Measurements from ENCODE around the gene PAWR. TPM values are rescaled to one million over a fixed set of nuclear protein-coding genes. Genes with fewer than 3 reads are reported as not detected.

Gene PAWR
- total RNA-seq, 4 donors from 2014 or later, result 44.3 to 67.3 (median 48.5) TPM

DNA sequence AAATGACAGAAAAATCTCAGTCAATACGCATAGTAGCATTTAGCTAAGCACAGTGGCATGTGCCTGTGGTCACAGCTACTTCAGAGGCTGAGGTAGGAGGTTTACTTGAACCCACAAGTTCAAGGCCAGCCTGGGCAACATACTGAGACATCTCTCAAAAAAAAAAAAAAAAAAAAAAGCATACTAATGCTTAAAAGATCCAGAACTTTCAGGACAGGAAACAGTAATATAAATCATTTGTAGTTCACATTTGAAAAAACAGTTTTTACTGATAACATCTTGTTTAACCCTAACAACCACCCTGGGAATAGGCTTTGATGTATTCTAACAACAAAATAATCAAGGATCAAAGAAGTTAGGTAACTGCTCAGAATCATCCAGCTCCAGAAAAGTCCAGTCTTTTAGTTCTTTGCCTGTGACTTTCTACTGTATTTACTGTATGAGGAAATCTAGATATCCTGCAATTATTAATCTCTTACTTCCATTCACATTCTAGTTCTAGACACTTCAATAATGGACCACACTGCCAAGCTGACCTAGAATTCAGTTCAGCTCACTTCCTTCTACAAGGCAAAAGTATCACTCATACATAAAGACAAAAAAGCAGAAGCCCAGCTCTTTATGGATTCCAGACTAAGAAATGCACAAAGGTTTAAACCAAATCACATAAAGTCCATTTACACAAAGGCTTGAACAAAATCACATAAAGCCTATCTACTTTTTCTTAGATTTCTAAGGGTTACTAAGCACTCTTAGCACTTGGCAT, 28.5 kb downstream of the PAWR start:
- intact Hi-C loops (cut with DNase I), result no loop called here
- H3K27me3 ChIP-seq, result no peaks in the 10 kb centered on the region
- H3K4me1 ChIP-seq, result peaks cover 0 to 9% (median 4%) of the 10 kb centered on the region in 3 donors
- DNase-seq, result no peak
- TF ChIP-seq, protein P1, sequence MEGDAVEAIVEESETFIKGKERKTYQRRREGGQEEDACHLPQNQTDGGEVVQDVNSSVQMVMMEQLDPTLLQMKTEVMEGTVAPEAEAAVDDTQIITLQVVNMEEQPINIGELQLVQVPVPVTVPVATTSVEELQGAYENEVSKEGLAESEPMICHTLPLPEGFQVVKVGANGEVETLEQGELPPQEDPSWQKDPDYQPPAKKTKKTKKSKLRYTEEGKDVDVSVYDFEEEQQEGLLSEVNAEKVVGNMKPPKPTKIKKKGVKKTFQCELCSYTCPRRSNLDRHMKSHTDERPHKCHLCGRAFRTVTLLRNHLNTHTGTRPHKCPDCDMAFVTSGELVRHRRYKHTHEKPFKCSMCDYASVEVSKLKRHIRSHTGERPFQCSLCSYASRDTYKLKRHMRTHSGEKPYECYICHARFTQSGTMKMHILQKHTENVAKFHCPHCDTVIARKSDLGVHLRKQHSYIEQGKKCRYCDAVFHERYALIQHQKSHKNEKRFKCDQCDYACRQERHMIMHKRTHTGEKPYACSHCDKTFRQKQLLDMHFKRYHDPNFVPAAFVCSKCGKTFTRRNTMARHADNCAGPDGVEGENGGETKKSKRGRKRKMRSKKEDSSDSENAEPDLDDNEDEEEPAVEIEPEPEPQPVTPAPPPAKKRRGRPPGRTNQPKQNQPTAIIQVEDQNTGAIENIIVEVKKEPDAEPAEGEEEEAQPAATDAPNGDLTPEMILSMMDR (IDR thresholded peaks at IDR 0.05), result no peak
- TF ChIP-seq POLR2A (IDR thresholded peaks at IDR 0.05), result no peak
- no peaks in the 10 kb centered on the region for H3K9me3 ChIP-seq
- no peaks in the 10 kb centered on the region for H3K36me3 ChIP-seq
- H3K27ac ChIP-seq, result no peak overlapping the region
- 81 to 95% methylated on average over 1 of the region's 1 CpG for WGBS, 2 donors
- no peak overlapping the region for H3K4me3 ChIP-seq

DNA sequence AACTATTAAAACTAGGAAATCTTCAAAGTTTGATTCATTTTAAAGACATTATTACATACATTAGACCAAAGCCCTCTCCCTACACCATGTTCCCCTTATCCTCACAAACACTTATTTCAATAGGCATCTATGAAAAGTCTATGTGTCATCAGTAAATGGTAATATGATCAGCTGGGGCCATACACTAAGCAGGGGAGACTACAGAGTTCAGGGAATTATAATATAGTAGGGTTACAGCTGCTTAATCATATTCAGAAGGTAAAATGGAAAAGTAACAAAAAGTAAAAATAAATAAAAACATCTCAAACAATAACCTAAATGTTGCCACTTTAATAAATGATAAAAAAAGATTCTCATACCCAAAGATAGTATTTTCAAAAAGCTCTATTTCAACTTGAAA, 29.1 kb downstream of the PAWR start:
- Histone ChIP-seq H3K4me3 (no peak overlapping the region), H3K4me1 (peaks cover 0 to 9% (median 4%) of the 10 kb centered on the region in 3 donors), H3K36me3 (no peaks in the 10 kb centered on the region), H3K9me3 (no peaks in the 10 kb centered on the region), H3K27ac (no peak overlapping the region), H3K27me3 (no peaks in the 10 kb centered on the region)
- intact Hi-C loops (cut with DNase I), result no loop called here
- no peak for DNase-seq
- no peak for TF ChIP-seq POLR2A (IDR thresholded peaks at IDR 0.05)
- TF ChIP-seq, protein P1 (IDR thresholded peaks at IDR 0.05), result no peak

DNA sequence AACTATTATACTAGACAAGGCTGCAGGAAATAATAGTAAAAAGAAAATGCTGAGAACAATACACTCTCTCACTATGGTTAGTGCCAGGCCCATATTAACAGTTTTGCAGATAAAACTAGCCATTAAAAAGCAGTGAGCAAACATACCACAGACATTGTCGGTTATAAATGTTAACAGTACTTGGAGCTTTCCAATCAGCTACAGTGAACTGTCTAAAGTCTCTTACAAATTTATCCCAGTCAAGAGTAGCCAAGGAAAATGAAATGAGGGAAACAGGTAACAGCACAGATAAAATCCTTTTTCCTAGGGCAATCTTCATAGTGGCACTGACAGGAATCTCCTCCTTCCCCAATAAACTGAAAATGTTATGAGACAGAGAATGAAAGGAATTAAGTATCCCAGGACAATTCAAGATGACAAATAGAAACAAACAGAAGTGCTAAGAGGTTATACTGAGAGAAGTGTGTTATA, 30.8 kb downstream of the PAWR start:
- H3K9me3 ChIP-seq, result no peaks in the 10 kb centered on the region
- no peaks in the 10 kb centered on the region for H3K36me3 ChIP-seq
- H3K27ac ChIP-seq, result no peak overlapping the region
- peaks cover 0 to 9% (median 0%) of the 10 kb centered on the region in 3 donors for H3K4me1 ChIP-seq
- 35 to 36% methylated on average over 1 of the region's 1 CpG for WGBS, 2 donors
- no peak for TF ChIP-seq POLR2A (IDR thresholded peaks at IDR 0.05)
- TF ChIP-seq, protein P1 (IDR thresholded peaks at IDR 0.05), result no peak
- DNase-seq, result no peak
- H3K4me3 ChIP-seq, result no peak overlapping the region
- intact Hi-C loops (cut with DNase I), result no loop called here
- H3K27me3 ChIP-seq, result no peaks in the 10 kb centered on the region

DNA sequence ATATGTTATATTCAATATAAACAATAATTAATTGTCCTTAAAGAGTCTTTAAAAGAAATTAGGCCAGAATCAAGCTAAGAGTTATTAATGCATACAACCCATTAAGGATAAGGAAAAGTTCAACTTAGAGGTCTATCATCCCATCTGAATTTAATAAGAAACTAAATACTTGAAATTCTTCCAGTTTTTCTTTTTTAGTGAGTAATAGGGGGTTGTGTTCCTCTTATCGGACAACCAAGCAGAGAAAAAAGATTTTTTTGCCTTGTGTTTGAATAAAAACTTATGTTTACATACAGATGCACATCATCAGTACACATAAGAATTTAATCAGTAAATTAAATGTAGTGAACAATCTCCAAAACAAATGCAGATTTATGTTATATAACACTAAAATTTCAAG, 32.5 kb downstream of the PAWR start:
- no peak for TF ChIP-seq POLR2A (IDR thresholded peaks at IDR 0.05)
- TF ChIP-seq, protein P1 (IDR thresholded peaks at IDR 0.05), result no peak
- Histone ChIP-seq H3K4me3 (no peak overlapping the region), H3K27me3 (no peaks in the 10 kb centered on the region), H3K27ac (no peak overlapping the region), H3K36me3 (no peaks in the 10 kb centered on the region), H3K4me1 (peaks cover 0 to 9% (median 0%) of the 10 kb centered on the region in 3 donors), H3K9me3 (no peaks in the 10 kb centered on the region)
- no peak for DNase-seq
- 52 to 75% methylated on average over 1 of the region's 1 CpG for WGBS, 2 donors
- intact Hi-C loops (cut with DNase I), result no loop called here

DNA sequence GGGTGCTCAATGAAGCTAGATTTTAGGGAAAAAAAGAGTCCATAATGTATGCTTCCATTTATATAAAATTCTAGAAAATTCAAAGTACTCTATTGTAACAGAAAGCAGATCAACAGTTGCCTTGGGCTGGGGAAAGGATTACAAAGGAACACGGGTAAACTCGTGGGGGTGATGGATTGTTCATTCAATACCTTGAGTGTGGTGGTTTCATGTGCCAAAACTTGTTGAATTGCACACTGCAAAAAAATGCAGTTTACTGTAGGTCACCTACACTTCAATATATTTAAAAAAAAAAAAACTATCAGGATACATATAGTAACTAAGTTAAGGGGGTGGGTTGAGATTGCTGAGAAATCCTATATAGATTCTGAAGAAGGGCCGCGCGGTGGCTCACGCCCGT, 33.6 kb downstream of the PAWR start:
- no peak for DNase-seq
- Histone ChIP-seq H3K27ac (no peak overlapping the region), H3K4me1 (peaks cover 0 to 18% (median 0%) of the 10 kb centered on the region in 3 donors), H3K36me3 (no peaks in the 10 kb centered on the region), H3K4me3 (no peak overlapping the region), H3K27me3 (no peaks in the 10 kb centered on the region), H3K9me3 (no peaks in the 10 kb centered on the region)
- intact Hi-C loops (cut with DNase I), result no loop called here
- TF ChIP-seq POLR2A (IDR thresholded peaks at IDR 0.05), result no peak
- TF ChIP-seq, protein P1 (IDR thresholded peaks at IDR 0.05), result no peak
- WGBS, 2 donors, result 78 to 90% methylated on average over 7 of the region's 7 CpGs
